Skeletal muscle tissue (tissue), 4 donors: Measurements from ENCODE around the gene CABP2. TPM values are rescaled to one million over a fixed set of nuclear protein-coding genes. Genes with fewer than 3 reads are reported as not detected.
A peak's percentile ranks its signal among the peaks of the same experiment; 100 is the strongest.
"Not testable (repeated sequence)": the region's sequence is repeated elsewhere in the genome, so short reads cannot be mapped to it uniquely, and the experiment has no call there.

ENCODE experiments used
- H3K27ac ChIP-seq: one replicate; pipeline ENCODE4 v1.7.0; 2013; ENCODE audit warnings: mild to moderate bottlenecking, low read depth, low read length, inconsistent platforms
- H3K27me3 ChIP-seq, 3 donors: one replicate each; pipeline ENCODE4 v1.7.0; 2013; ENCODE audit warnings: low read length in 3 of 3; ENCODE audit not compliant: control insufficient read depth in 3 of 3, insufficient read depth in 3 of 3
- H3K36me3 ChIP-seq, 3 donors: one replicate each; pipeline ENCODE4 v1.7.0; 2013; ENCODE audit warnings: low read length in 3 of 3; ENCODE audit not compliant: control insufficient read depth in 3 of 3, insufficient read depth in 3 of 3
- H3K4me1 ChIP-seq, 3 donors: one replicate each; pipeline ENCODE4 v1.7.0; 2013; ENCODE audit warnings: low read length in 3 of 3, mild to moderate bottlenecking in 3 of 3; ENCODE audit not compliant: control insufficient read depth in 3 of 3, insufficient read depth in 3 of 3
- H3K4me3 ChIP-seq, 3 donors: one replicate each; pipeline ENCODE4 v1.7.0; 2013; ENCODE audit warnings: low read length in 3 of 3
- H3K9ac ChIP-seq, 3 donors: one replicate each; pipeline ENCODE4 v1.7.0; 2013; ENCODE audit warnings: low read length in 3 of 3, mild to moderate bottlenecking in 3 of 3, moderate library complexity in 2 of 3, low read depth in 1 of 3
- H3K9me3 ChIP-seq, 3 donors: one replicate each; pipeline ENCODE4 v1.7.0; 2013; ENCODE audit warnings: low read length in 3 of 3; ENCODE audit not compliant: control insufficient read depth in 3 of 3
- total RNA-seq: library from RNA; depleted of rRNA; stranded (reverse); fragments of >200 nt; gene quantifications from one replicate; pipeline ENCODE4 v1.2.3, GENCODE V29; 2014
- donor health status: Osteomylitis.

Gene CABP2
- total RNA-seq = not detected

DNA sequence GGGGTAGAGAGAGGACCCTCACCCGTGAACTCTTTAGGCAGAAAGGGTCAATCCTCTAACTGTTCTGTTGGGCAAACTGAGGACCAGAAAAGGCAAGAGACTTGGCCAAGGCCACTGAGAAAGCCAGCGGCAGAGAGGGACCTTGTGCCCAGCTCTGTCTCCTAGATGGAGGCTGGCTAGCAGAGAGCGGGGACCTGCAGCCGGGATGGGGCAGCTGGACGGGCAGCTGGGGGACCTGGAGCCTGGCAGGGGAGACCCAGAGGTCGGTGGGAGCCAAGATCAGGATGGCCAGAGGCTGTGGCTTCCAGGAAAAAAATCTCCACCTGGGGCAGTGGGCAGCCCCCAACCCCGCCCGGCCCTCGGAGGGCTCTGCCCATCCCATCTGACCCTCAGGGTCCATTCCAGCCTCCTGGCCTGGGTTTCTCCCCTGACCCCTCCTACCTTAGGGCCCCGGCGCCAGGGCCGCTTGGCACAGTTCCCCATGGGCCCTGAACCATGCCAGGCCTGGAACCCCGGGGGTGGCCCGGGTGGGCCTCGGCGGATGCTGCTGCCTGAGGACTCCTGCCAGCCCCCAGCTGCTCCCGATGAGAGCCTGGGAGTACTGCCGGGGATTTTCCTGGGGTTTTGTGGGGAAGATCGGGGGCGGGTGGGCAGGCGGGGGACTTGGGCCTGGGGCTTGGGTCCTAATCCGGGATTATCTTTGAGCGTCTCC, at the start of gene CABP2:
Gene CABP2 (minus strand): TSS at position 603 of the 712 bp plus-strand sequence. CDS start 120 bp downstream, at position 483.
- peaks cover 0 to 18% (median 14%) of the 10 kb centered on the region in 3 donors for H3K27me3 ChIP-seq
- H3K4me1 ChIP-seq = no peaks in the 10 kb centered on the region
- no peak within 1 kb of the TSS for H3K9ac ChIP-seq
- no peaks in the 10 kb centered on the region for H3K9me3 ChIP-seq
- no peak within 1 kb of the TSS for H3K27ac ChIP-seq
- no peak within 1 kb of the TSS for H3K4me3 ChIP-seq
- no peaks in the 10 kb centered on the region for H3K36me3 ChIP-seq

DNA sequence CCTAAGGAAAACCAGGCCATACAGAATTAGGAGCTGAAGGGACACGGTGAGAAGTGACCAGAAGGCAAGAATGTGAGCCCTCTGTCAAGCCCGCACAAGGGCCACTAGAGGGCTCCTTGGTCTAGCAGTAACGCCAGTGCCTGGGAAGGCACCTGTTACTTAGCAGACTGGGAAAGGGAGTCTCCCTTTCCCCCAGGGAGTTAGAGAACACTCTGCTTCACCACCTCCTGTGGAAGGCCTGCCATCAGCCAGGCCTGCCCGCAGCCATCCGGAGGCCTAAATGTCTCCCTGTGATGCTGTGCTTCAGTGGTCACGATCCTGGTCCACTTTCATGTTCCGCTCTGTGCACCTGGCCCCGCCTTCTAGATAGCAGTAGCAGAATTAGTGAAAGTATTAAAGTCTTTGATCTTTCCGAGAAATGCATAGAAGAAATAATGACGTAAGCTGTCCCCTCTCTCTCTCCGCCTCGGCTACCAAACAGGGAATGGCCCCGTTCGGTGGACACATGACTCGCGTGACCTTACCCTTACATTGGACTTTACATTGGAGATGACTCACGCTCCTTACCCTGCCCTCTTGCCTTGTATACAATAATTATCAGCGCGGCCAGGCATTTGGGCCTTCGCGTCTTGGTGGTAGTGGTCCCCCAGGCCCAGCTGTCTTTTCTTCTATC, 49.6 kb upstream of the CABP2 start:
- Histone ChIP-seq H3K4me3 (no peak overlapping the region), H3K27me3 (peaks cover 4 to 22% (median 11%) of the 10 kb centered on the region in 3 donors), H3K4me1 (peaks cover 0 to 2% (median 0%) of the 10 kb centered on the region in 3 donors), H3K27ac (no peak overlapping the region), H3K9me3 (no peaks in the 10 kb centered on the region), H3K36me3 (no peaks in the 10 kb centered on the region), H3K9ac (no peak overlapping the region)

DNA sequence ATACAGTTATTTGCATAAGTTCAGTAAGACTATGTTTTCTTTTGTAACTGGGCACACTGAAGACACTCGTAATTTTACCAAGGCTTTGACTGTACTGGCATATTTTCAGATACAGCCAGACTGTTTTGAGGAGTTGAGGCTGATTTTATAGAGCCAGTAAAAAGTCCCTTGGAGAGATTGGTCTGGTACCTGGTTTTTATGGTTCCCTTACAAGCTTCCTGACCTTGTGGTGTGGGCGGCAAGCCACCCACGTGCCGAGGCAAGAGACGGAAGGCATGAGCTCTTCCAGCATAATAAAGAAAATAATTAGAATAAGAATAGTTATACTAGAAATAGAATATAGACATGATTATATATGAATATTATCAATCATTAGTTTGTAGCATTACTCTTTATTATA, 49.1 kb upstream of the CABP2 start:
- H3K4me1 ChIP-seq = peaks cover 0 to 2% (median 0%) of the 10 kb centered on the region in 3 donors
- no peak overlapping the region for H3K27ac ChIP-seq
- H3K9ac ChIP-seq = no peak overlapping the region
- H3K27me3 ChIP-seq = peaks cover 0 to 17% (median 9%) of the 10 kb centered on the region in 3 donors
- H3K36me3 ChIP-seq = no peaks in the 10 kb centered on the region
- no peak overlapping the region for H3K4me3 ChIP-seq
- no peaks in the 10 kb centered on the region for H3K9me3 ChIP-seq

GRCh38 chr11:67571443-67571842, 48.2 kb upstream of the CABP2 start:
- peaks cover 0 to 8% (median 4%) of the 10 kb centered on the region in 3 donors for H3K27me3 ChIP-seq
- no peaks in the 10 kb centered on the region for H3K36me3 ChIP-seq
- peaks cover 0 to 2% (median 0%) of the 10 kb centered on the region in 3 donors for H3K4me1 ChIP-seq
- H3K9me3 ChIP-seq = no peaks in the 10 kb centered on the region
- no peak overlapping the region for H3K4me3 ChIP-seq
- no peak overlapping the region for H3K27ac ChIP-seq
- no peak overlapping the region for H3K9ac ChIP-seq

GRCh38 chr11:67564230-67564629, 41.0 kb upstream of the CABP2 start:
- Histone ChIP-seq H3K4me1 (peaks cover 7 to 16% (median 10%) of the 10 kb centered on the region in 3 donors), H3K27me3 (no peaks in the 10 kb centered on the region), H3K36me3 (no peaks in the 10 kb centered on the region), H3K9me3 (no peaks in the 10 kb centered on the region), H3K27ac (peak overlapping the region; percentile 76), H3K9ac (no peak overlapping the region), H3K4me3 (no peak overlapping the region)

- Histone ChIP-seq H3K4me1 (peaks cover 8 to 17% (median 10%) of the 10 kb centered on the region in 3 donors), H3K27ac (peak overlapping the region; percentile 76)
- not testable (repeated sequence) for H3K27me3 ChIP-seq, H3K9ac ChIP-seq, H3K36me3 ChIP-seq, H3K9me3 ChIP-seq, H3K4me3 ChIP-seq
Measured at GRCh38 chr11:67563705-67564114, 40.5 kb upstream of the CABP2 start.

DNA sequence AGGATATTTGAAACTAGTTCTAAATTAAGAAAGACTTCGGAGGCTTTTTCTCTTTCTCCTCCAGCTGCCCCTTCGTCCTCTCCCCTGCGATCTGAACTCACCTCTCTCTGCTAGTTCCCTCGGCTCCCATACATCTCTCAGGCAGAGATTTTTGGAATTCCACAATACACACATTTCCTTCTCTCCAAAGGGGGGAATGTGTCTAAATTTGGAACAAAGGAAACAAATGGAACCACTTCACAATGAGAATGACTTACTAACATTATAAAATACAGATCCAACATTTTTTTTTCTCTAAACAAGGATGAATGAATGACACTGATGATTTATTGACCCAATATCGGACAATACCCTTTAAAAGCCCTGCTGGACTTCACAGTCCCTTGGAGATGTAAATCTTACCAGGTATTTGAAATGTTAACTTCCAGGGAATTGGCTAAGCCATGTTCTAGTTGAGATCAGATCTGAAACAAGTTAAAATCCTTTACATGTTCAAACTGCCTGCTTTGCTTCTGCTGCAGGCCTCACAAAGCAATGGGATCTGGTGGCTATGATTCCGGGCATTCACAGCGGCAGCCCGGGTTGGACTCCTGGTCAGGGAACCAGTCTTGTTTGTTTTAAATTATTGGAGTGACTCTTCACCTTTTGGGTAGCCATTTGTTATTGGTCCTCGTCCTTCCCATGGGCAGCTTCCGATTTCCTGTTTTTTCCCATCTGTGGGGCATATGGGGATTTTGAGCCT, 39.9 kb upstream of the CABP2 start:
- Histone ChIP-seq H3K4me1 (peaks cover 14 to 22% (median 16%) of the 10 kb centered on the region in 3 donors), H3K9ac (no peak overlapping the region)

DNA sequence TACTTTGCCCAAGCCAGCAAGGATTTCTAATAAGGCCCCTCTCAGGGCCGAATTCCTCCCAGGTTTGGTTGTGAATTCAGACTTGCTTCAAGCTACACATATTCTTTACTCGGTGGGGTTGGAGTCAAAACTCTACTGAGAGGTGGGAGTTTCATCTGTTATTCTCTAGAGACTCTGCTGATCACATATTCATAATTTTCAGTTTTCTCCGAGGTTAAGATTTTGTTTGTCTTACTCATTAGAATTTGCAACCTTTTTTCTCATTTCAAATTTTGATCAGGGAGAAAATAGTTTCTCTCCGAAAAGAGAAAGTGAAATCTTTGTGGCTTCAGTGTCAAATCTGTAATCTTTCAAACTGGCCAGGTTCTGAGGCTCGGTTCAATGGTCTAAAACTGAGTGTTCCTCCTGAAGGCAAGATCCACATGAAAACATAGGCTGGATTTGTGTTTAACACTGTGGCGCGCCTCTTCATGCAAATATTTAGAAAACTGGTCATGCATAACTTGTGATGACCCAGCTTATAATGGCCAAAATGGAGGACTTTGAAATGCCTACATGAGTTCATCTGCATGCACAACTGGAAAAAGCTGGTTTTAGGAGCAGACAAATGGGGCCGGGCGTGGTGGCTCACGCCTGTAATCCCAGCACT, 38.8 kb upstream of the CABP2 start:
- Histone ChIP-seq H3K36me3 (no peaks in the 10 kb centered on the region), H3K9ac (no peak overlapping the region), H3K9me3 (no peaks in the 10 kb centered on the region), H3K4me1 (peaks cover 14 to 23% (median 17%) of the 10 kb centered on the region in 3 donors), H3K4me3 (no peak overlapping the region), H3K27ac (no peak overlapping the region), H3K27me3 (peaks cover 0 to 3% (median 0%) of the 10 kb centered on the region in 3 donors)

More for the DNA sequence above, 39.9 kb upstream of the CABP2 start:
- H3K27me3 ChIP-seq = peaks cover 0 to 1% (median 0%) of the 10 kb centered on the region in 3 donors
- H3K9me3 ChIP-seq = no peaks in the 10 kb centered on the region
- no peak overlapping the region for H3K4me3 ChIP-seq
- no peaks in the 10 kb centered on the region for H3K36me3 ChIP-seq
- H3K27ac ChIP-seq = peak overlapping the region; percentile 76

- Histone ChIP-seq H3K36me3 (no peaks in the 10 kb centered on the region), H3K27me3 (peaks cover 0 to 3% (median 0%) of the 10 kb centered on the region in 3 donors), H3K4me3 (peak overlapping the region in 2 of 3 donors; percentile 22 to 40), H3K9ac (peak overlapping the region in 1 of 3 donors; percentile 45), H3K4me1 (peaks cover 10 to 11% (median 10%) of the 10 kb centered on the region in 3 donors), H3K9me3 (no peaks in the 10 kb centered on the region), H3K27ac (peak overlapping the region; percentile 36)
Measured at GRCh38 chr11:67558084-67558772, 35.0 kb upstream of the CABP2 start.
